GM18508 (cell line): ENCODE measurements around the gene PRDM12.
"Not testable (repeated sequence)": the region's sequence is repeated elsewhere in the genome, so short reads cannot be mapped to it uniquely, and the experiment has no call there.

Source experiments
- ATAC-seq: cut with Tn5 transposase; IDR thresholded peaks from one replicate; pipeline ENCODE4 v1.9.1; 2021; ENCODE audit warnings: moderate number of reproducible peaks; ENCODE audit not compliant: insufficient read depth, unreplicated experiment

The PRDM12 gene

DNA sequence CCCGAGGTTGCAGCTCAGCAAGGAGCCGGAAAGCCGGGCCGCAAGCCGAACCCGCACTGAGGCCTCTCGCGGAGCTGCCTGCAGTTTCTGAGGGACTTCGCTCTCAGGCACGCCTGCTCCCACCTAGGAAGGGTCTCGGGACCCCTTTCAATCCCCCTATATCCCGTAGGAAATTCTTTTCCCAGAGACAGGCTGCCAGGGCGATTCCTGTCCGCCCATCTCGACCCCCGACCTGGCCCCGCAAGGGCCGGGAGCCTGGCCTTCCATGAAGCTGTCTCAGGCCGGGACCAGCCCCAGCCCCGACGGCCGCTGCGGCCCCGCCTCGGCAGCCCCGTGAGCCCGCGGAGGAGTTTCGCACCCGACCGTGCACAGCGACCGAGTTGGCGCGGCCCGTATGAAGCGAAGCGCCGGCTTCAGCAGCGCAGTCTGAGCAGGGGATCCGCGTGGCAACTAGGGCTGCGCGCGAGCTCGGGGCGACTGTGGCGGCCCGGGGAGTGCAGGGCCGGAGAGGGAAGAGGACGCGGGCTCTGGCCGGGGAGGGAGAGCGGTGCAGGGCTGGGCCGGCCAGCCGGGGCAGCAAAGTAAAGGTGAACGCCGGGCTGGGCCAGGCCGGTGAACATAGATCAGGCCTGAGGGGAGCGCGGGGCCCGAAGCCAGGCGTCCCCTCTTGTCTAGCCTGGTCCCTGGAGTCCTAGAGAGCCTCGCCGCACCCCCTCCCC is 977 bp upstream of the PRDM12 start:
- ATAC-seq = no peak

DNA sequence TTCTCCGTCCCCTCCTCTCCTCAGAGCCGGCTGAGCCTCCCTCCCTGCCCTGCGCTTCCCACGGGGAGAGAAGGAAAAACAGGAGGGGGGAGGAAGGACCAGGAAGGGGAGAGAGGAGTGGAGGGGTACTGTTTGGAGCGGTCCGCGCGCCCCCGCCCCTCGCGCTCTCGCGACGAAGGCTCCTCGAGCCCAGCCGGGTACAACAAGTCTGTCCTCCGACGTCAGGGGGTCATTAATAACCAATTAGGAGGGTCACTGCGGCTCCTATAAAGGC is 480 bp upstream of the PRDM12 start:
- ATAC-seq = no peak

DNA sequence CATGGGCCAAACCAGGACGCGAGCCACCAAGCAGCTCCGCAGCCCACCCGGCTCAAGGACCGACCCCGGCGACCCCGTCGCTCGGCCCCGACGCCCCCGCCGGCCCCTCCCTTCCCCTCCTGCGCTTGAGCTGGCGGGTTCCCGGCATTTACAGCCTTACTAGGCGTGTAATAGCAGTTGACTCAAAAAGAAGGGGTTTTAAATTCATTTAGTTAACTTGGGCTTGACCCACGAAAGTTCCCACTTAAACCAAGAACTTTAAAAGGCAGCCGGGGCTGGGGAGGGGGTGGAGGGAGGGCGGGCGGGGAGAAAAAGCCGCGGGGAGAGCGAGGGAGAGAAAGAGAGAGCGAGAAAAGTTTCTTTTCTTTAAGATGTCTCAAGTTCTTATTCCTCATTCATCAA is 636 bp downstream of the PRDM12 start:
- no peak for ATAC-seq

DNA sequence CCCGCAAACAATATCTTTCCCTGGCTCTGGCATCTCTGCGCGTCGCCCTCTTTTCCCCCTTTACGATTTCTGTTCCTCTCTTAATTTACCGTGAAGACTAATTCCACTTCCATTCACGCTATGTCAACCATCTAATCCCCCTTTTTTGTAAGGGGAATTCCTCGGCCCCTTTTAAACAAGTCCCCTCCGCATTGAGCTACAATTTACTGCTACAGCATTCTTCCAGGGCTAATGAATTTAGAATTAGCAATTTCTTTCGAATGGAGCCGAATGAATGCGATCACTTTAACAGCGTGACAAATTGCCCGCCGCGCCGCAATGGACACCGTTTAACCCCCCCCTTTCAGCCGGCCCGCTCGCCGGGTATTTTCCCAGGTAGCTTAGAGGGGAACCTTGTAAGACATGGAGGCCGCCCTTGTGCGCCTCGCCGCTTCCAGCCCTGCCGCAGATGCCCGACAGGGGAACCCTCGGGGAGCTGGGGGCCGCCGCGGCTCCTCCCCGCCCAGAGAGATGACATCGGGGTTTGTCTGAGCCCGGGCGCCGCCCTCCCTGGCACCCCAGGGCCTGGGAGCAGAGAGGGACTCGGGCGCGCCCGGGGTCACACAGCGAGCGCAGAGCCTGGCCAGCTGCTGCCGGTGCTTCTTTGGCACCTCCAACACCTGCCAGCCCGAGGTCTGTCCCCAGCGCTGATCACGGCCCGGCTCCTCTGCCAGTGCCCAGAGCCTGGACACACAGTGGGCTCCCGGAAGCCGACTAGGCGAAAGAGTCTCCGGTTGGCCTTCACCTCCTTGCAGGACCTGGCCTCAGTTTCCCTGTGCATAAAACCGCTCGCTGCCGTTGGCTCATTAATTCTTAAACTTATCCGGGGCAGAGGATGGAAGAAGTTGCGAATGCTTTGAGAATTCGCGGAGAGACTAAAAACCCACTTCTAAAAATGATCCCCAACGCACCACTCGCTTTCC is 1.3 kb downstream of the PRDM12 start:
- ATAC-seq = no peak

DNA sequence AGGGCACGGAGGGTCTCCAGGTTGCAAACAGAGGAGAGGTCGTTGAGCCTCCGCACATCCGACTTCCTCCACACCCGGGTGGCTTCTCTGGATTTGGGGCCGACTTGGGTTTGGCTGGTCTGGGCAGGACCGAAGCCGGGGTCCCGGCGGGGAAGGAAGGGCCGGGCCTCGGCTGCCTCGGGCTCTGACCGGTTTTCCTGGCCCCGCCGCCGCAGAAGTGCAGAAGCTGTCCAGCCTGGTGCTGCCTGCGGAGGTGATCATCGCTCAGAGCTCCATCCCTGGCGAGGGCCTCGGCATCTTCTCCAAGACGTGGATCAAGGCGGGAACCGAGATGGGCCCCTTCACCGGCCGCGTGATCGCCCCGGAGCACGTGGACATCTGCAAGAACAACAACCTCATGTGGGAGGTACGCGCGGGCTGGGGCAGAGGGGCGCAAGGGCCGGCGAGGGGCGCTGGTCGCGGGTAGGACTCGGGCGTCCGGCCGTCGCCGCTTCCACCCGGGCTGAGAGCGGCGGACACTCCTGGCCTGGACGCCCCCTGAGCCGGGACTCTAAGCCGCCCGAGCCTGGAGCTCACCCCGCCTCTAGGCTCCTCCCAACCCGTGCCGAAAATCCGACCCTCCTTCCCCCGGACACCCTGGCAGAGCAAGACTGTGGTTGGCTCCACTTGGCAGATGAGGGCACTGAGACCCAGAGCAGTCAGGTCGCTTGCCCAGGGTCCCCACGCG is 2.2 kb downstream of the PRDM12 start:
- ATAC-seq = no peak

DNA sequence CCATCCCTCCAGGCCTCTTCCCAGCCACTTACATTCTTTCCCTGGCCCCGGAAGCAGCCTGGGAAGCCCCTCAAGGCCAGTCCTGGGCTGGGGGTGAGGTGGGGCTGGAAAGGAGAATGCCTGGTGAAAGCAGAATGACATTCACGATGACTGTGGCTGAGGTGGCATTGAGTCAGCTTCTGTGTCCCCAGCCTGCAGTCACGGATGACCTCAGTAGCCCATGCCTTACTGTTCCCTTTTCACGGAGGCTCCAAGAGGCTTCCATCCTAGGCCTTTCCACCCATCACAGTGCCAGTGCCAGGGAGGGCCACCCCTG is 2.7 kb downstream of the PRDM12 start:
- no peak for ATAC-seq

DNA sequence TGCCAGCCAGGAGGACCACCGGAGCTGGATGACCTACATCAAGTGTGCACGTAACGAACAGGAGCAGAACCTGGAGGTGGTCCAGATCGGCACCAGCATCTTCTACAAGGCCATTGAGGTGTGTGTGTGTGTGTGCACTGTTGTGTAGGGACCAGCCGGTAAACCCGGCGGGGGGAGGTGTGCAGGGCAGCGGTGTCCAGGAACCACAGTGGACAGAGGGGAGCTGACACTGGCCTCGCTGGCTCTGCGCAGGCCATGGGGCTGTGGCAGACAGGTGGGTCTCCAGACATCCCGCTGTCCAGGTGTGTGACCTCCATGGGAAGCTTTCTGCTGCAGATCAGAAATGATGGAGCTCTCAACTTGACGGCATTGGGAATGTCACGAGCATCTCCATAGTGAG is 3.8 kb downstream of the PRDM12 start:
- no peak for ATAC-seq

DNA sequence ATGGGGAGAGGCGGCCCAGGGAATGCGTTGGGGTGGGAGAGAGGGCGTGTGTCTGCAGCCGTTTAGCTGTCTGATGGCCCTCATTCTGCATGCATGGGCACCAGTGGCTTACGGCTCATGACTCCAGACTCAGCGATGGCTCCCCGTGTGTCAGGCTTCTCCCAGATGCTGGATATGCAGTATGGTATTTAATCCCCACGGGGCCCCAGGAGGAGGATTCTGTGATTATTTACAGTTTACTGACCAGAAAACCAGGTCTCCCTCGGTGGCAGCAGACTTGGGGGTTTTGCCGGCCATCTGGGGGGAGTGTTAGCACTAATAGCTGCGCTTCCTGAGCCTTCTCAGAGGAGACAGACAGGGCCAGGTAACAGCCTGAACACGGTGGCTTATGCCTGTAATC is 4.3 kb downstream of the PRDM12 start:
- no peak for ATAC-seq

DNA sequence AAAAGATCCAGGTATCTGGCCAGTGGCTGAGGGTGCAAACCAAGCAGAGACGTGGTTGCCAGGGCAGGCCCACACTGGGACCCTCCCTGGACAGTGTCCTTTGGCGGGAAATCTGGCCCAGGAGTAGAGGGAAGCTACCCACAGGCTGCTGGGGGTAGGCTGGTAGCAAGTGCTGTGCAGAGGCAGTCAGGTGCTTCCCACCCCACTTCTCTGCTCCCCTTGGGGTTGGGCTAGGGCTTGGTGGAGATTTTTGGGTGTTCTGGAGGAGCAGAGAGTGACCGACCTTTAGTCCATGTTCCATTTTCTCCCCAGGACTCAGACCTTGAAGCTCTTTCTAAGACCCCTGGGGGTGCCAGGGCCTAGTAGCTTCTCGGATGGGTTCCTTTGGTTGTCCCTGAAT is 5.6 kb downstream of the PRDM12 start:
- no peak for ATAC-seq

DNA sequence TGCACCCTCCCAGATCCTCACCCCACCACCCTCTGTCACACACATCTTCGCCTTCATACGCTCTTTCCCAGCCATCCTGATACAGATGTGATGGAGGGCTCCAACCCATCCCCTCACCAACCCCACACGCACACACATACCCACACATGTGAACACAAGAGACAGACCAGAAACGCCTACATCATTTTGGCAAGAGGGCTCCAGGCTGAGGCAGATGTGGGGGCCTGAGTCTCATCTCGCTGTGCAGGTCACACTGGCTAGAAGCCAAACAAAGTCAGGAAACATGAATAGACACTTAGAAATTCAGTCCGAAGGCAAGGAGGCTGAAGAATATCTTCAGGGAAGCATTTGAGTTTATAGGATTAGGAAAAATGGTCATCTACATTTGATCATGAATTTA is 6.2 kb downstream of the PRDM12 start:
- ATAC-seq = no peak

DNA sequence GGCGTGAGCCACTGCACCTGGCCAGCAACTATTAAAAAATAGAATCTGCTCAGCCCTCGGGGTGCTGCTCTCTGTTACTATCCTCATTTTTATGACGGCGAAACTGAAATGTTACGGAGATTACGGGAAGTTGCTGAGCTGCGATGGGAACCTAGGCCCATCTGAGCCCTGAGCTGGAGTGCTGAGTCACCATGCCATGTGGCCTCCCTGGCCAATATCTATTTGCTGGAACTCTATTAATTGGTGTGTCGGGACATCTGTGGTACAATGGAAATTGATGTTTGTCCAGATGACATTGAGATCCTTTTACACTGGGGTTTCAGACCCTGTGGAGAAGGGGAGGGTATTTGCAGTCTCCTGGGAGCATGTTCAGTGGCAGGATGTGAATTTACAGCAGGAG is 8.1 kb downstream of the PRDM12 start:
- no peak for ATAC-seq

DNA sequence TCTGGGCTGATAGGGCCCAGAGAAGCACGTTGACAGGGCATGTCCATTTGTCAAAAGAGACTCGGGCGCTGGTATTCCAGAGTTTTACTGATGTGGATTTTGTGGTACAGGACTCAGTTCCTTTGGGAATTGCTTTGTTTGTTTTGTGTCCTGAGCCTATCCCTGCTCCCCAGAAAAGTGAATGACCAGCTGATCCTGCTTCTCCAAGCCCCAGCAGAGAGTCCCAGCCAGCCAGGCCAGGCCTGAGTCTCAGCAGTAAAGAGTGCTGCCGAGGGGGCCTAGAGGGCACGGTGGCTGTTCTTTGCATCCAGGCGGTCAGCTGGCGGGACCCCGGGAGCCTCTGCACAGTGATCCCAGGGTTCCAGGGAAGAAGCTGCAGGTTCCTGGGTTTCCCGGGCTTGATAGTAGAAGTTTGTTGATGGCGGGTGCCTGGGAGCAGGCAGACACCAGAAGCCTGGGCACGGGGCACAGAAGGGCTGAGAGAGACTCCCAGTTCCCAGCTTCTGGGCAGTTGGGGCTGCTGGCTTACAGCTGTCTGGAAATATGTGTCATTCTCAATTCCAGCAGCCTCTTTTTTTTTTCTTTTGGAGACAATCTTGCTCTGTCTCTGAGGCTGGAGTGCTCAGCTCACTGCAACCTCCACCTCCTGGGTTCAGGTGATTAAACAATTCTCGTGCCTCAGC is 8.7 kb downstream of the PRDM12 start:
- ATAC-seq = no peak

DNA sequence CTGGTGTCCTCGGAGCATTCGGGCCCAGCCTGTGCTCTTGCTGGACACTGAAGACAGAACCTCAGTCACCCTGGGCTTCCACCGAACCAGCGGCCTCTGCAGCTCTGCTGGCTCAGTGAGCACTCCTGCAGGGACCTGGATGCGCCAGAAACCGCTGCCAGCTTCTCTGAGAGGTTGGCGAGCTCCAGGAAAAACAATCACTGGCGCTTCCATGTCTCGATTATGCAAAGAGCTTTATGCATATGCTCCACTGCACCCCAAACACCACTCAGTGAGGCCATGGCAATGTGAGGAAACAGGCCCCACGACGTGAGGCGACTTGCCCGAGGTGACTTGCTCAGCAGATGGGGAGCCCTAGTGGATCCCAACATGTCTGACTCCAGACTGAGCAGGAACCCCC is 11.0 kb downstream of the PRDM12 start:
- no peak for ATAC-seq

DNA sequence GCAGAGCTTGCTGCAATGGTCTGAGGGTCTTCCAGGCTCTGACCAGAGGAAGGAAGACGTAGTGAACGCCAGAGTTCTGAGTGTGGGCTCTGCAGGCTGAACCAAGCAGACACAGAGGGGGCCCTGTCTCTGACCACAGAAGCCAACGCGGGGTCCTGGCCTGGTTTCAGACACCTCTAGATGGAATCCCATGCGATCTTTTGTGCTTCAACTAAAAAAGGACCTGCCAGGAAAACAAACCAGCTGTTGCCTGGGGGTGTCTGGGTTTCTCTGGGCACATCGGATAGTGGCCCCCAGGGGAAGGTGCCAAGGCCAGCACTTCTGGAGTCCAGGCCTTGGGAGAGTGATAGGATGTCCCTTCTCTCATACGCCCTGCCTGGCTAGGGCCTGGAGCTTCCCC is 12.9 kb downstream of the PRDM12 start:
- no peak for ATAC-seq

DNA sequence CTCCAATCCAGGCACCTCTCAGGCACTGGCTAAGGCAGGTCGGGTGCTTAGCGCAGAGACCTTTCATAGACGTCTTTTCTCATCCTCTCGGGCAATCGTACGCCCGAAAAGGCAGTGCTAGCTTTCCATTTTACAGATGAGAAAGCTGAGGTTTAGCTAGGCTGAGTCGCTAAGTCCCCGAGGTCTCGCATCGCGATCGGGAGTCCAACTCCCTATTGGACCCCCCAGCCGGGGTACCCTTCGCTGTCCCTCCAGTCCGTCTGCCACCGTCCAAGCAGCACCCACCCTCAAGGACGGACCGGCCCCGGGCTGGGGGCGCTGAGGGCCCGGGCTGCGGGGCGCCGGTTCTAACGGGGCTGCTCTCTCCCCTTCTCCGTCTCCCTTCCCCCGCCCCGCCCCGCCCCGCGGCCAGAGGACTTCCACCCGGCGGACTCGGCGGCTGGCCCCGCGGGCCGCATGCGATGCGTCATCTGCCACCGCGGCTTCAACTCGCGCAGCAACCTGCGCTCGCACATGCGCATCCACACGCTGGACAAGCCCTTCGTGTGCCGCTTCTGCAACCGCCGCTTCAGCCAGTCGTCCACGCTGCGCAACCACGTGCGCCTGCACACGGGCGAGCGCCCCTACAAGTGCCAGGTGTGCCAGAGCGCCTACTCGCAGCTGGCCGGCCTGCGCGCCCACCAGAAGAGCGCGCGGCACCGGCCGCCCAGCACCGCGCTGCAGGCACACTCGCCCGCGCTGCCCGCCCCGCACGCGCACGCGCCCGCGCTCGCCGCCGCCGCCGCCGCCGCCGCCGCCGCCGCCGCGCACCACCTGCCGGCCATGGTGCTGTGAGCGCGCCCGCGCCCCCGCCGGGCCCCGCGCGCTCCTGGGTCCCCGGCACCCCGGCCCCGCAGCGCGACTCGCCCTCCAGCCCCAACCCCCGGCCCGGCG is 16.7 kb downstream of the PRDM12 start:
- ATAC-seq = no peak

DNA sequence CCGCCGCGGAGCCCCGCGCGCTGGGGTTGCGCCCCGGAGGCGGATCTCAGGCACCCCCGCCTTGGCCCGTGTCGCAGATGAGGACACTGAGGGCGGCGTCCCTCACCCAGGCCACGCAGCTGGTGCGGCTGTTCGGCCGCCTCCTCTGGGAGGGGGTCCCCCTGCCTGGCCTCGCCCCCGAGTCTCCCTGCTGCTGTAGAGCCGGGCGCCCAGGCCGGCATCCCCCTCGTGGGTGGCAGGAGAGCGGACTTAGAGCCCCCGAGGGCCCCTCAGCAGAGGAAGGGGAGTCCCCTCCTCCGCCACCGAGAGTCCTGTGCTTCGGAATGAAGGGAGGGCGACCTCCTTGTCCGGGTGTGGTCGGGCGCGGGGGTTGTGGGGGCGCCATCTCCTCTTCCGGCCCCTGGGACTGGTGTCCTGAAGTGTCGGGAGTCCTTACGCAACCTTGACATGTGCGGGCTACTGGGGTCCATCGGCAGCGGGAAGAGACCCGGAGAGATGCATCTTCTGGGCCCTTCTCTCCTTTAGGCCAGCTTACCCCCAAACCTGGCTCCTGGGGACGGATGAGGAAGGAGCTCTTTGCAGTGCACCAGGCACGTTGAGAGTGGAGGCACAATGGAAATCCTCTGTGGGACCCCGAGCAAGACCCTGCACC is 17.5 kb downstream of the PRDM12 start:
- no peak for ATAC-seq

DNA sequence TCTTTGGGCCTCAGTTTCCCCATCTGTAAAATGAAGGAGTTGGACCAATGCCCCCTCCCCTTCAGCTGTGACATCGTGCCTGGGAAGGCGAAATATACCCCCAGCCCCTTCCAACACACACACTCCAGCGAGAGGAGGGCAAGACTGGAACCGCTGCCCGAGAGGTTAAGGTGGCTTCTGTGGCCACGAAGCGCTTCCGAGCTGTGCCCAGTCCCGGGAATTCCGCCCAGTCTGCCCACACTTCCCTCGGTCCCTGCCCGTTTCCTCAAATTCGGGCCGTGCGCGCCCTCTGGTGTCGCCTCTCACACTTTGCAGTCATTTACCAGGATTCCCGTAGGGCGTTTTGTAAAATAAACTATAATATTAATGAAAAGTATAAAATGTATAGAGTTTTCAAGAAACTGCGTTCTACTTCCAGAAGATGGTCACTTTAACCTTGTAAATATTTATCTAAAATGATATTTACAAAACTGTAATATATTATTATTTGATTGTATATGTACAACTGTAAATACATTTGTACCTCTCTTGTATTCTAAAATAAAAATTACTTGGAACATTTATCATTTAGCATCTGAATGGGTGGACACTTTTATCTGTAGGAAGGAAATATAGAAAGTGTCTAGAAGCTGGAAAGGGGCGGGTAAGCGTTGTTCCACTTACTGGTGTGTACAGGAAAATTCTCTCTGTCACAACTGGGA is 18.2 kb downstream of the PRDM12 start:
- no peak for ATAC-seq

DNA sequence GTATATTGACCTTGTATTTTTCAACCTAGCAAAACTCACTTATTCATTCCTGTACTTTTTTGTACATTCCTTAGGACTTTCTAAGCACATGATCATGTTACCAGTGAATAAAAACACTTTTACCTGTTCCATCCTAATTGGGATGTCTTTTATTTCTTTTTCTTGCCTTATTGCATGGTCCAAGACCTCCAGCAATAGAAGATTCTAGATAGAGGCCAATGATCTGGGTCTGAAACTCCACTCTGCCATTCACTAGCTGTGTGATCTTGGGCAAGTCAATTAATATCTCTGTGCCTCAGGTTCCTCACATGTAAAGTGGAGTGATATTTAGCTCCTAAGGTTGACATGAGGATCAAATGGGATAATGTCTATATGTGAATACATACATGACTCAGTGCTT is 20.7 kb downstream of the PRDM12 start:
- ATAC-seq = no peak

DNA sequence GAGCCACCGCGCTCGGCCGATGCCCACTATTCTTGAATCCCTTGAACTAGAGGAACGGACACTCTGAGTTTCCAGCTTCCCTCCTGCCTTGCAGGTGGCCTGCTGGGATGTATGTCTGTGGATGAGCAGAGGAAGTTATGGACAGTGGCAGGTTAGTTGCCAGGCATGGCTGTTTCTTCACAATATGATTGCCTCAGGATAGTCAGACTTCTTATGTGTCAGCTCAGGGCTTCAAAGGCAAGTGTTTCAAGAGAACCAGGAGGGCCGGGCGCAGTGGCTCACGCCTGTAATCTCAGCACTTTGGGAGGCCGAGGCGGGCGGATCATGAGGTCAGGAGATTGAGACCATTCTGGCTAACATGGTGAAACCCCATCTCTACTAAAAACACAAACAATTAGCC is 21.6 kb downstream of the PRDM12 start:
- ATAC-seq = not testable (repeated sequence)
